GM23338 (cell line): Measurements from ENCODE around the gene CCDC86. TPM values are rescaled to one million over a fixed set of nuclear protein-coding genes. Genes with fewer than 3 reads are reported as not detected.

Experiments
- ATAC-seq: fragments of 200-7000 bp; cut with Tn5 transposase; 3 replicates; pipeline ENCODE4 v1.9.1; 2020
- DNase-seq: peaks from one replicate; pipeline ENCODE4 v3.0.0-alpha.2; 2015; ENCODE audit warnings: low spot score
- H2AFZ ChIP-seq: fragments of 200-600 bp; sonication (generic); 2 replicates; pipeline ENCODE4 v1.8.0; 2016; ENCODE audit warnings: antibody characterized with exemption, mild to moderate bottlenecking, moderate library complexity
- H3F3A ChIP-seq: fragments of 200-600 bp; sonication (generic); replicated peaks from 2 replicates; pipeline ENCODE4 v1.8.0; 2017; ENCODE audit warnings: antibody characterized with exemption, mixed run types, low read depth
- H3K27ac ChIP-seq: fragments of 200-600 bp; sonication (generic); 2 replicates; pipeline ENCODE4 v1.6.1; 2016; ENCODE audit warnings: low read depth
- H3K27me3 ChIP-seq: fragments of 200-600 bp; sonication (generic); 2 replicates; pipeline ENCODE4 v1.8.0; 2016; ENCODE audit warnings: mild to moderate bottlenecking, mixed run types, moderate library complexity; ENCODE audit not compliant: insufficient read depth
- H3K36me3 ChIP-seq: fragments of 200-600 bp; sonication (generic); 2 replicates; pipeline ENCODE4 v1.8.0; 2016; ENCODE audit warnings: mild to moderate bottlenecking; ENCODE audit not compliant: insufficient read depth
- H3K4me1 ChIP-seq: fragments of 200-600 bp; sonication (generic); 2 replicates; pipeline ENCODE4 v1.8.0; 2016; ENCODE audit warnings: mild to moderate bottlenecking, moderate library complexity; ENCODE audit not compliant: insufficient read depth
- H3K4me2 ChIP-seq: fragments of 200-600 bp; sonication (generic); 2 replicates; pipeline ENCODE4 v1.7.1; 2017; ENCODE audit warnings: mixed run types
- H3K4me3 ChIP-seq: fragments of 200-600 bp; sonication (generic); 2 replicates; pipeline ENCODE4 v1.6.1; 2016; ENCODE audit warnings: mixed run types
- H3K79me2 ChIP-seq: fragments of 200-600 bp; sonication (generic); replicated peaks from 2 replicates; pipeline ENCODE4 v1.8.0; 2017; ENCODE audit warnings: mild to moderate bottlenecking; ENCODE audit not compliant: insufficient read depth
- H3K9me2 ChIP-seq: fragments of 200-600 bp; sonication (generic); 2 replicates; pipeline ENCODE4 v1.8.0; 2017; ENCODE audit not compliant: insufficient read depth
- H4K20me1 ChIP-seq: fragments of 200-600 bp; sonication (generic); replicated peaks from 2 replicates; pipeline ENCODE4 v1.8.0; 2017; ENCODE audit warnings: mild to moderate bottlenecking; ENCODE audit not compliant: insufficient read depth
- H3K27ac Mint-ChIP-seq: 2 replicates; pipeline ENCODE4 v1.8.0; 2020; ENCODE audit warnings: inconsistent platforms, mild to moderate bottlenecking, moderate library complexity, mixed read lengths
- H3K27me3 Mint-ChIP-seq: 3 replicates; pipeline ENCODE4 v1.8.0; 2022; ENCODE audit warnings: low read depth, mild to moderate bottlenecking, moderate library complexity, mixed read lengths, inconsistent platforms; ENCODE audit not compliant: insufficient read depth, poor library complexity
- H3K36me3 Mint-ChIP-seq: 3 replicates; pipeline ENCODE4 v1.8.0; 2021; ENCODE audit warnings: low read depth, mild to moderate bottlenecking, inconsistent platforms, moderate library complexity, mixed read lengths
- H3K4me1 Mint-ChIP-seq: 3 replicates; pipeline ENCODE4 v1.8.0; 2020; ENCODE audit warnings: mild to moderate bottlenecking, inconsistent platforms, mixed read lengths
- H3K4me3 Mint-ChIP-seq: 3 replicates; pipeline ENCODE4 v1.8.0; 2021; ENCODE audit warnings: moderate library complexity, mild to moderate bottlenecking, inconsistent platforms, mixed read lengths
- H3K9me3 Mint-ChIP-seq: 3 replicates; pipeline ENCODE4 v1.8.0; 2020; ENCODE audit warnings: moderate library complexity, mild to moderate bottlenecking, inconsistent platforms, mixed read lengths
- CREB1 ChIP-seq: fragments of 250-450 bp; sonication (Bioruptor Pico); IDR thresholded peaks from 2 replicates; pipeline ENCODE4 v1.5.0; 2020; ENCODE audit warnings: low read depth, mild to moderate bottlenecking, moderate library complexity
- CTCF ChIP-seq, 2 experiments: fragments of 200-600 bp in 1 of 2; sonication (generic) in 1 of 2; conservative IDR thresholded peaks; 2 replicates each; pipeline versions ENCODE4 v1.5.1 to v1.6.1; 2016 to 2017; ENCODE audit warnings: antibody characterized with exemption in 2 of 2, low read depth in 2 of 2, mild to moderate bottlenecking in 2 of 2, moderate library complexity in 1 of 2
- EZH2 ChIP-seq: fragments of 200-600 bp; sonication (generic); IDR thresholded peaks from one replicate; pipeline ENCODE4 v1.8.0; 2017; ENCODE audit warnings: antibody characterized with exemption, mild to moderate bottlenecking, low read depth; ENCODE audit not compliant: unreplicated experiment
- EZH2phosphoT487 ChIP-seq: fragments of 200-600 bp; sonication (generic); IDR thresholded peaks from one replicate; pipeline ENCODE4 v1.8.1; 2018; ENCODE audit warnings: antibody characterized with exemption; ENCODE audit not compliant: unreplicated experiment
- JUNB ChIP-seq: IDR thresholded peaks from one replicate; pipeline ENCODE4 v1.6.1; 2016; ENCODE audit warnings: antibody characterized with exemption; ENCODE audit not compliant: unreplicated experiment
- NANOG ChIP-seq: IDR thresholded peaks from 2 replicates; pipeline ENCODE4 v1.6.1; 2016; ENCODE audit warnings: antibody characterized with exemption, borderline replicate concordance
- POLR2AphosphoS5 ChIP-seq: IDR thresholded peaks from 2 replicates; pipeline ENCODE4 v1.6.1; 2016; ENCODE audit warnings: antibody characterized with exemption, low read depth
- STAT1 ChIP-seq: IDR thresholded peaks from one replicate; pipeline ENCODE4 v1.6.1; 2016; ENCODE audit warnings: antibody characterized with exemption; ENCODE audit not compliant: unreplicated experiment
- ZNF114 ChIP-seq: fragments of 250-450 bp; sonication (Bioruptor Pico); IDR thresholded peaks from 2 replicates; pipeline ENCODE4 v1.5.0; 2020; ENCODE audit warnings: mild to moderate bottlenecking, moderate library complexity
- ZNF331 ChIP-seq: fragments of 250-450 bp; sonication (Bioruptor Pico); IDR thresholded peaks from 2 replicates; pipeline ENCODE4 v1.5.0; 2020; ENCODE audit warnings: low read depth, mild to moderate bottlenecking, moderate library complexity
- polyA plus RNA-seq: library from polyadenylated mRNA; unstranded; fragments of >200 nt; fragmentation: Nextera tagmentation; extraction: Ambion mirVana; gene quantifications from 2 replicates; pipeline ENCODE4 v1.2.1, GENCODE V29; 2016
- total RNA-seq: library from RNA; depleted of rRNA; stranded (reverse); fragments of >200 nt; shearing (Covaris generic); gene quantifications from 2 replicates; pipeline ENCODE4 v1.2.3, GENCODE V29; 2014
- TF ChIP-seq, protein P1 (sequence below): IDR thresholded peaks from one replicate; pipeline ENCODE4 v1.6.1; 2018; ENCODE audit warnings: antibody characterized with exemption; ENCODE audit not compliant: unreplicated experiment
- TF ChIP-seq, protein P2 (sequence below): IDR thresholded peaks from 2 replicates; pipeline ENCODE4 v1.6.1; 2016; ENCODE audit warnings: antibody characterized with exemption

Gene CCDC86
- total and polyA plus RNA-seq, 2 experiments from 2014 or later, result 67.3 to 98.5 TPM

GRCh38 chr11:60840470-60841430 is 1.2 kb upstream of the CCDC86 start:
- ATAC-seq (no peak), DNase-seq (no peak)
- TF ChIP-seq EZH2 (no peak), STAT1 (no peak), CREB1 (CRISPR knock-in tag) (no peak)
- Histone ChIP-seq H3K4me2 (peak overlapping the region; percentile 70), H4K20me1 (peaks cover 17% of the 10 kb centered on the region), H3K4me1 (peaks cover 18% of the 10 kb centered on the region), H3F3A (no peaks in the 10 kb centered on the region), H3K4me3 (peak overlapping the region; percentile 93; the same call in 1 of the 2 replicates), H3K36me3 (no peaks in the 10 kb centered on the region), H3K27me3 (no peaks in the 10 kb centered on the region), H3K27ac (peak overlapping the region; percentile 92; the same call in 1 of the 2 replicates), H3K79me2 (peaks cover 37% of the 10 kb centered on the region), H3K9me2 (0 out of 2 replicates have a peak, but pooled peaks cover 4% of the 10 kb centered on the region), H2AFZ (no peak overlapping the region; the same call in 1 of the 2 replicates)
- H3K9me3 Mint-ChIP-seq, result no peaks in the 10 kb centered on the region; the same call in 1 of the 3 replicates
- peak overlapping the region; percentile 93 for H3K4me3 Mint-ChIP-seq
- H3K36me3 Mint-ChIP-seq, result peaks cover 13% of the 10 kb centered on the region
- H3K4me1 Mint-ChIP-seq, result peaks cover 36% of the 10 kb centered on the region
- H3K27me3 Mint-ChIP-seq, result peaks cover 33% of the 10 kb centered on the region
- H3K27ac Mint-ChIP-seq, result peak overlapping the region; percentile 94

DNA sequence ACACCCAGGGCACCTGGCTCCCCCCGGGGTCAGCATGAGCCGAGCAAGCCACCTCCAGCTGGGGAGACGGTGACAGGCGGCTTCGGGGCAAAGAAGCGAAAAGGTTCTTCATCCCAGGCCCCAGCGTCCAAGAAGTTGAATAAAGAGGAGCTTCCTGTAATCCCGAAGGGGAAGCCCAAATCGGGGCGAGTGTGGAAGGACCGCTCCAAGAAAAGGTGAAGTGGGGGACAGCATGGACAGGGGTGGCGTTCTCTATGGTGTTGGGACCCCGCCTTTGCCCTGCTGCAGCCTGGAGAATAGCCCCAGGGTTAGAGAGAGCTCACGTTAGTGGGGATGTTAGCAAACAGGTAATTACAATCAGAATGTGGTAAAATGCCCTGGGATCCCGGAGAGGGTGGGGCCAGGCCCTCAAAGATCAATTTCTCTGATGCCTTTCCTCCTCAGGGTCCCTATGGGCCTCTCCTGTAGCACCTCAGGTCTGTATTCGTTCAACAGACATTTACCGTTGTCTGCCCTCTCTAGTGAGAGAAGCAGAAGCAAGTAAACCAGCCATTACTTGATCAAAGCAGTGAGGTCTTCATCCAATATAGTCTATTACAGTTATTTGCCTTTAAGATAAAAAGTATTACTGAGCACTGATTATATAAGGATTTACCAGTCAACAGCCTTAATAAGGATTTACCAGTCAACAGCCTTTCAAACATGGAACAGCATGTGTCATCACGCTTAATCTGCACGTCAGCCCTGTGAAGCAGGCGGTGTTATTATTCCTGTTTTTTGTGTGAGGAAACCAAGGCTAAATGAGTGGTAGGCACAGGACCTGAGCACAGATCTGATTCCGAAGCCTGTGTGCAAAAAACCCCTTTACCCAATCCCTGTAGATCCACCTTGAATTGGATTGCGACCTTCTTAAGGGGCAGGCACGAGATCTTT is 1.0 kb downstream of the CCDC86 start:
- H3K27me3 ChIP-seq, result no peaks in the 10 kb centered on the region
- Mint-ChIP-seq H3K36me3 (peaks cover 21% of the 10 kb centered on the region), H3K27ac (peak overlapping the region; percentile 72), H3K9me3 (no peaks in the 10 kb centered on the region; the same call in 1 of the 3 replicates), H3K4me1 (peaks cover 36% of the 10 kb centered on the region), H3K27me3 (peaks cover 31% of the 10 kb centered on the region), H3K4me3 (peak overlapping the region; percentile 93)
- peaks cover 49% of the 10 kb centered on the region for H3K79me2 ChIP-seq
- no peak overlapping the region; the same call in 1 of the 2 replicates for H2AFZ ChIP-seq
- H4K20me1 ChIP-seq, result peaks cover 21% of the 10 kb centered on the region
- no peaks in the 10 kb centered on the region for H3K36me3 ChIP-seq
- ATAC-seq (no peak), DNase-seq (no peak)
- H3K27ac ChIP-seq, result no peak overlapping the region
- peak overlapping the region; percentile 96 for H3K4me2 ChIP-seq
- peak overlapping the region; percentile 93 for H3K4me3 ChIP-seq
- no peaks in the 10 kb centered on the region for H3F3A ChIP-seq
- H3K4me1 ChIP-seq, result peaks cover 18% of the 10 kb centered on the region
- H3K9me2 ChIP-seq, result 0 out of 2 replicates have a peak, but pooled peaks cover 4% of the 10 kb centered on the region
- TF ChIP-seq JUNB (no peak), EZH2 (no peak), CTCF (conservative IDR thresholded peaks at IDR 0.05; ENCODE audit: low read depth in 2 of 2) (no peak), ZNF114 (CRISPR knock-in tag) (no peak), POLR2AphosphoS5 (no peak), EZH2phosphoT487 (no peak), STAT1 (no peak), NANOG (no peak), CREB1 (CRISPR knock-in tag) (no peak), ZNF331 (CRISPR knock-in tag) (no peak)
- TF ChIP-seq, protein P1, sequence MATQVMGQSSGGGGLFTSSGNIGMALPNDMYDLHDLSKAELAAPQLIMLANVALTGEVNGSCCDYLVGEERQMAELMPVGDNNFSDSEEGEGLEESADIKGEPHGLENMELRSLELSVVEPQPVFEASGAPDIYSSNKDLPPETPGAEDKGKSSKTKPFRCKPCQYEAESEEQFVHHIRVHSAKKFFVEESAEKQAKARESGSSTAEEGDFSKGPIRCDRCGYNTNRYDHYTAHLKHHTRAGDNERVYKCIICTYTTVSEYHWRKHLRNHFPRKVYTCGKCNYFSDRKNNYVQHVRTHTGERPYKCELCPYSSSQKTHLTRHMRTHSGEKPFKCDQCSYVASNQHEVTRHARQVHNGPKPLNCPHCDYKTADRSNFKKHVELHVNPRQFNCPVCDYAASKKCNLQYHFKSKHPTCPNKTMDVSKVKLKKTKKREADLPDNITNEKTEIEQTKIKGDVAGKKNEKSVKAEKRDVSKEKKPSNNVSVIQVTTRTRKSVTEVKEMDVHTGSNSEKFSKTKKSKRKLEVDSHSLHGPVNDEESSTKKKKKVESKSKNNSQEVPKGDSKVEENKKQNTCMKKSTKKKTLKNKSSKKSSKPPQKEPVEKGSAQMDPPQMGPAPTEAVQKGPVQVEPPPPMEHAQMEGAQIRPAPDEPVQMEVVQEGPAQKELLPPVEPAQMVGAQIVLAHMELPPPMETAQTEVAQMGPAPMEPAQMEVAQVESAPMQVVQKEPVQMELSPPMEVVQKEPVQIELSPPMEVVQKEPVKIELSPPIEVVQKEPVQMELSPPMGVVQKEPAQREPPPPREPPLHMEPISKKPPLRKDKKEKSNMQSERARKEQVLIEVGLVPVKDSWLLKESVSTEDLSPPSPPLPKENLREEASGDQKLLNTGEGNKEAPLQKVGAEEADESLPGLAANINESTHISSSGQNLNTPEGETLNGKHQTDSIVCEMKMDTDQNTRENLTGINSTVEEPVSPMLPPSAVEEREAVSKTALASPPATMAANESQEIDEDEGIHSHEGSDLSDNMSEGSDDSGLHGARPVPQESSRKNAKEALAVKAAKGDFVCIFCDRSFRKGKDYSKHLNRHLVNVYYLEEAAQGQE, result no peak
- TF ChIP-seq, protein P2, sequence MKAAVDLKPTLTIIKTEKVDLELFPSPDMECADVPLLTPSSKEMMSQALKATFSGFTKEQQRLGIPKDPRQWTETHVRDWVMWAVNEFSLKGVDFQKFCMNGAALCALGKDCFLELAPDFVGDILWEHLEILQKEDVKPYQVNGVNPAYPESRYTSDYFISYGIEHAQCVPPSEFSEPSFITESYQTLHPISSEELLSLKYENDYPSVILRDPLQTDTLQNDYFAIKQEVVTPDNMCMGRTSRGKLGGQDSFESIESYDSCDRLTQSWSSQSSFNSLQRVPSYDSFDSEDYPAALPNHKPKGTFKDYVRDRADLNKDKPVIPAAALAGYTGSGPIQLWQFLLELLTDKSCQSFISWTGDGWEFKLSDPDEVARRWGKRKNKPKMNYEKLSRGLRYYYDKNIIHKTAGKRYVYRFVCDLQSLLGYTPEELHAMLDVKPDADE, result no peak
